GM21381 (cell line): ENCODE measurements around the gene GRAMD1B.

Source experiments
- ATAC-seq: cut with Tn5 transposase; IDR thresholded peaks from one replicate; pipeline ENCODE4 v1.9.1; 2021; ENCODE audit warnings: mild to moderate bottlenecking, moderate library complexity; ENCODE audit not compliant: unreplicated experiment

Gene GRAMD1B

DNA sequence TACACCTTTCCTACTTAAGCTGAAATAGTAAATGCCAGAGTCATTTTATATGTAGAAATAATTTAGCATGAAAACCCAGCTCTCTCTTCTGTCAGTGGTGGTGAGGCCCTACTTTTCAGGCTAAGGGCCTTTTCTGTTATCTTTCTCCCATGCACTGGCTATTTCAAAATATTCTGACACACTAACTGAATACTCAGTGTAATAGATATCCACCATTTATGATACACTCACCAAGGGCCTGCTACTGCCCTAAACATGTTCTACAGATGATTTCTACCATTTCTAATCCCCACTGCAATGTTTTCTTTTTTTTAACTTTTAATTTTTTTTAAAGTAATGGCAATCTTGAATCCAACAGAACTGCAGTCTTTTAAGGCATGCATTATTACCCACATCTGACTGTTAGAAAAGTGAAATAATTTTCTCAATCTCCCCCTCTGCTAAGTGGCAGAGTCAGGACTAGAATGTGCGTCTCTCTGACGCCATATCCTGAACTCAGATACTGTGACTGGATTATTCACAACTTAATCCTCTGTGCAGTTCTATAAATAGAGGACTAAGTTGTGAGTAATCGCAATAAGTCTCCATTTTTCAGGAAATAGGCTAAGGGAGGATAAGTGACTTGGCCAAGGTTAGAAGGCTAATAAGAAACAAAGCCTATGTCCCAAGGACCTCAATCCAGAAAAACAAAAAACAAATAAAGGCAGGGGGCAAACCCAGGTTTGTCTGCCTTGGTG, 44.0 kb downstream of the GRAMD1B start:
- ATAC-seq: no peak

DNA sequence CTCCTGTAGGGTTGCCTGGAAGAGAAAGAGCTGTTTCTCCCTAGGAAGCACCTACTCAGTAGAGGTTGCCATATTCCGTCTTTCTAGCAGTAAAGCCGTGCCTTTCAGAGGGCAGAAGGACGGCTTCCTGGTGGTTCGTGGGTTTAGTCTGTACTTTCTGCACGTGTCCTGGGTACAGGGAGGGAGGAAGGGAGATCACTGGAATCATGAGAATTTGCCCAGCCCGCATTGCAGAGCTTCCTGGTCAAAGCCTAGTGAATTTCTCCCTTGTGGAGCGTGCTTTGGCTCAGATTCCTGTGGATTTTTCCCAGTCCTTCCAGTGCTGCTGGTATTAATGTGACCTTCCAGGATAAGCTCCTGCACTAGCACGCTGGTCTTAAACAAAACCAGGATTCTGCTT, 44.9 kb downstream of the GRAMD1B start:
- ATAC-seq: no peak

DNA sequence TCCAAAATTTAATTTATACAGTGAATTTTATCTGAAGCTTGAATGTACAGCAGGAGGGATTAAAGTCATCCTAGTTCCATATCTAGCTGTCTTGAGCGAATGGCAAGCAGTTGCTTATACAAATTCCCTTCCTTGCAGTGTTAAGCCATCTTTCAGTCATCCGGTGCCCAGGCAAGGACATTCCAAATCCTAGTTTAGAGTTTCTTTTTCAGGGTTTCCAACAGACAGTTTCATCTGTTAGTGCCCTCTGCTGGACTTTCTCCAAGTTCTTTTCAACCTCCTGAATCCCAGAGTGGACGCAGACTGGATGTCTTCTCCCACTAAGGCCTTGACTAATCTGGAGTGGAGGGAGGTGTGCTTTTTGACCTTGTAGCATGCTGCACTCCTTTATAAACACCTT, 45.4 kb downstream of the GRAMD1B start:
- no peak for ATAC-seq

DNA sequence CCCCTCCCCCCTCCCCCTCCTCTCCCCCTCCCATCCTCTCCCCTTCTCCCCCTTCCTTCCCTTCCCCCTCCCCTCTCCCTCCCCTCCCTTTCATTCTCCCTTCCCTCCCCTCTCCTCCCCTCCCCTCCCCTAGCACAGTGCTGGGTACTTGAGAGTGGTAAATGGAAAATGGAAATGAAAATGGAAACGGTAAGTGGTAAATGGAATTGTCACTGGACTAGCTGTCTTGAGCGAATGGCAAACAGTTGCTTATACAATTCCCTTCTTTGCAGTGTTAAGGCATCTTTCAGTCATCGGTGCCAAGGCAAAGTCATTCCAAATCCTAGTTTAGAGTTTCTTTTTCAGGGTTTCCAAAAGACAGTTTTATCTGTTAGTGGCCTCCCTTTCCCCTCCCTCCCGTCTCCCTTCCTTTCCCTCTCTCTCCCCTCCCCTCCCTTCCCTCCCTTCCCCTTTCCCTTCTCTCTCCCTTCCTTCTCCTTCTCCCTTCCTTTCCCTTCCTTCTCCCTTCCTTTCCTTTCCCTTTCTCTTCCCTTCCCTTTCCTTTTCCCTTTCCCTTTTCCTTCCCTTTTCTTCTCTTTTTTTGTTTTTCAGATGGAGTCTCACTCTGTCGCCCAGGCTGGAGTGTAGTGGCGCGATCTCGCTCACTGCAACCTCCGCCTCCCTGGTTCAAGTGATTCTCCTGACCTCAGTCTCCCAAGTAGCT, 47.3 kb downstream of the GRAMD1B start:
- no peak for ATAC-seq

DNA sequence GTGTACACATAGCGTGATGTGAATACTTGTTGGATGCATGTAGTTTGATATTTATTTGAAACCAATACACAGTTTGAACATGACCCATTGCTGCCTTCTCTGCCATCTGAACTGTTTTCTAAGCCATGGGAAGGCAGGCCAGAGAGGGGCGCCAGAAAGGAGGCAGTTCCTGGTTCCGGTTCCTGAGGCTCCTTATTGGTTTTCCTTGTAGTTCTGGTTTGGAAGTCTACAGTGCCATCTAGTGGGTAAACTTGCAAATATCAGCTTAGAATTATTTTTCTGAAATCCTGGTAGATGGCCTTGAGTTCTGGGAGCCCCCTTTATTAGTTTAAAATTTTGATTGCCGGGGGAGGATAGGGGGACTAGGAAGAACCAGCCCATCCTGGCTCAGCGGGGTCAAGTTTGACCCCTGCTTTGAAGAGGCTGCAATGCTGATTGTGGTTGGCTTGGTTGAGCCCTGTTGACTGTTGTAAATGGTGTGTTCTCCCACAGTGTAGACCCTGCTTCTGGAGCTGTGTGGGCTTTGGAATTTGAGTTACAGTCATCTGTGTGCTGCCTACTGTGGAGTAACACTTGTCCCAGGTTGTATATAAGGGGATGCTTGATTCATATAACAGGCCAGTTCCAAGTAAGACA, 48.4 kb downstream of the GRAMD1B start:
- ATAC-seq: no peak

DNA sequence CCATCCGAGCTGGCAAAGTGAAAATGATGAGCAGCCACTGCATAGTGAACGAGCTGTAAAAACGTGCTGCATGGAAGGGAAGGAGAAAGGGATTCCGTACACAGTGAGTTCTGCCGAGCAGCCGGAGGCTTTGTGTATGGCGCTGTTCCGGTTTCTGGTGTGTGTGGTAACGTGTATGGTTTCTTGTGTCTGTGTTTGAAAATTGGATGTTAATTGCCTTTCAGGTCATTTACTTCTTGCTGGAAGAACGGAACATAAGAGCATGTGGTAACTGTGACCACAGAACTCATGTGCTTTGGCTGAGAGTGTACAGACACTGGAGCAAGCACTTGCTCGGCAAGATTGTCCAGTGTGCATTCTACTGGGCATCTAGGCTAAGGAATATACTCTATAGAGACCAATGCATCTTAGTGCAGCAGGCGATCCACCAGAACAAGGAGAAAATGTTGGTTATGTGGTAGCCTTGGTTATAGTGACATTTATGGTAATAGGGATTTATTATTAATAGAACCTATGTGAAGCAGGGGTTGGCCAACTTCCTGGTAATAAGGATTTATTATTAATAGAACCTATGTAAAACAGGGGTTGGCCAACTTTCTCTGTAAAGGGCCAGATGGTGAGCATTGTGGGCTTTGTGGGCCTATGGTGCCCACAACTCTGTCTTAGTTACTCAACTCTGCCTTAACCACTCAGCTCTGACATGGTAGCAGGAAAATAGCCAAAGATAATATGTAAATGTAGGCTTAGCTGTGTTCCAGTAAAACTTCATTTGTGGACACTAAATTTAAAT, 49.2 kb downstream of the GRAMD1B start:
- ATAC-seq: peak; percentile 70

DNA sequence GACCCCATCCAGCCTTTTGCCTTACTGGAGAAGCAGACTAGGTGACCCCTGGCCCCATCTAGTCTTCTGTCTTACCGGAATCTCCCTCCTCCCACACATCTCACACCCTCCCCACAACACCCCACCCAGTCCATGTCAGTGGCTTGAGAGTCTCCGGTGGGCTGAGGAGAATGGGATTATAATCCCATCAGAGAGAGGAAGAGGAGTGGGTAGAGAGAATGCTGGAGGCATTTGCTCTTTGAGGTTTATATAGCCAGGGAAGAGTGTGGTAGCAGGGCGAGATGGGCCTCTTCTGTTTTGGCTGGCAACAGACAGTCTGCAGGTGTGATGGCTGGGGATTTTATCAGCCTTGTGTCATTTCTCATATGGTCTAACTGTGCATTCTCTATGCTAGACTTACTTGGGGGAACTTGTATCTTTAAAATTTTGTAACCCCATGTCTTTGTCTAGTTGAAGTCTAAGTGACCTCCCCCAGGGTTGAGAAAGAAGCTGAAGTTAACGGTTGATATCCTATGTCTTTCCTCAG, 50.3 kb downstream of the GRAMD1B start:
- no peak for ATAC-seq

DNA sequence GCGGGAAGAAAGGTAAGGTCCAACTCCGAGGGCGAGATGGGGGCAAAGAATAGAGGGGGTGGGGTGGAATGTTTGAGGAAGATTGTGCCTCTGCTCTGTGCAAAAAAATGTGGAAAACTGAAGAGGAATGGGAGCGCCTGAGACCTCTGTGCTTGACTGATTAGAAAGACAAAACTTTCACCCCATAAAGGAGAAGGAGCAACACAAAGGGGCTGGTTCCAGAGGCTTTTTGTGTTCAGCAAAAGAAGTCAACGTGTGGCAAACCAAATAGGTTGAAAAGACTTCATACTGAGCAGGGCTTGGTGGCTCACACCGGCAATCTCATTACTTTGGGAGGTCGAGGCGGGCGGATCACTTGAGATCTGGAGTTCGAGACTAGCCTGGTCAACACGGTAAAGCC, 50.8 kb downstream of the GRAMD1B start:
- ATAC-seq: no peak

DNA sequence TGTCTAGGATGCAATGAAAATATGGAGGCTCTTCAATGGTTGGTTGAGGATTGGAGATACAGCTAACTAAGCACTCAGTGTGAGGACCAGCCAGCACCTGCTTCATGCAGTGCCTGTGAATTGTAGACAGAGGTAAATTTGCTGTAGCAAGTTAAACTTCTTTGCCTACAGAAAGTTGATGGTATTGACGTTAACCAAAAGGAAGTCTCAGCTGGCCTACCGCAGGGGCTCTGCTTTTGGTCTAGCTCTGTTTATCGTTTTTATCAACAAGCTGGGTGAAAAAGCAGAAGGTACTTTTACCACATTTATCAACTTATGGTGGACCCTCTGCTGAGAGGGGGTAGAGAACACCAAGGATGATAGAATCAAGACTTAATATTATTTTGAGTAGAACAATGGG, 51.6 kb downstream of the GRAMD1B start:
- ATAC-seq: no peak

DNA sequence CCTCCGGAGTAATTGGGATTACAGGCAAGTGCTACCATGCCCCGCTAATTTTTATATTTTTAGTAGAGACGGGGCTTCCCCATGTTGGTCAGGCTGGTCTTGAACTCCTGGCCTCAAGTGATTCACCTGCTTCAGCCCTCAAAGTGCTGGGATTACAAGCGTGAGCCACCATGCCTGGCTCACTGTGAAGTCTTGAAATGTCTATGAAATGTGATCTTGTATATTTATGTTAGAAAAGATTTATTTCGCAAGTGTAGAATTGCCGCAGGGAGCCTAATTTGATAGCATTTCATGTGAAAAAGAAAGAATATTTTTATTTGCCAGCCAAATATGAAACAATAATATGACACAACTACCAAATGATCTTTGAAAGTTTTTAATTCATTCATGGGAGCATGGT, 52.1 kb downstream of the GRAMD1B start:
- no peak for ATAC-seq

DNA sequence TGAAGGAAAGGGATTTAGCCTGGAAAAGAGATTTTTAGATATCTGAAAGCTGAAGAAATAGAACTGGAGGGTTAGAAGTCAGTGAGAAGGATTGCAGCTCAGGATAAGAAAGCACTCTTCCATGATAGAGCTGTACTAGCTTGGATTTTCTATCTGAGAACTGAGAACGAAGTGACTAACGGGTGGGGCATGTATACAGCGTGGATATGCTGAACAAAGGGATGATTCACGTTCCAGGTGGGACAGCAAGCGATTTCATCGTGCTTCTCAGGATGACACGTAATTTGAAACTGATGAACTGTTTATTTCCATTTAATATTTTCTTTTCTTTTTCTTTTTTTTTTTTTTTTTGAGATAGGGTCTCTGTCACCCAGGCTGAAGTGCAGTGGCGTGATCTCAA, 53.0 kb downstream of the GRAMD1B start:
- ATAC-seq: no peak

DNA sequence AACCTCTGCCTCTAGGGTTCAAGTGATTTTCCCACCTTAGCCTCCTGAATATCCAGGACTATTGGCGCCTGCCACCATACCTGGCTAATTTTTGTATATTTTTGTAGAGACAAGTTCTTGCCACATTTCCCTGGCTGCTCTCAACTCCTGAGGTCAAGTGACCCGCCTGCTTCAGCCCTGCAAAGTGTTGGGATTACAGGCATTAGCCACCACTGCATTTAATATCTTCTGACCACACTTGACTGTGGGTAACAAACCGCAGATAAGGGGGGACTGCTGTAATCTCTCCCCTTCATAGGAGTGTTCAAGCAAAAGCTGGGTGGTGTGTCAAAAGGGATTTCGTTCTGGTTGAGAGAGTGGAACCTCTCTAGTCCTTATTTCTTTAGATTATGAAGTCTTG, 53.4 kb downstream of the GRAMD1B start:
- ATAC-seq: no peak

DNA sequence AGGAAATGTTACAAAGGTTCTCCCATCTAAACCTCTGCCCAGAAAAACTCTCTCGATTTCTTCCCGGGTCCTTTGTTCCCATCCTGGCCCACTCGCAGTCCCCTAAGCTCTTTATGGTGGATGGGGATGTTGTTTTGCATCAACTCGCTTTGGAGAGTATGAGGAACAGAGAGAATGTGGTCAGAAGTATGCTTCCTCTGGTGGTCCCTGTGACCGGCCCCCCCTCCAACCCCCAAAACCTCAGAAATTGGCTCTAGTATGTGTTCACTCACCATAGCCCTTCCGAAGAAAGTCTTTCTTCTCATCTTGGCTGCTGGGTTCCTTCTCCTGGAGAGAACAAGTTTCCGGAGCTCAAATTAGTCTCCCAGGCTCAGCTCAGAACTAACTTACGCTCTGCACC, 54.4 kb downstream of the GRAMD1B start:
- ATAC-seq: no peak

DNA sequence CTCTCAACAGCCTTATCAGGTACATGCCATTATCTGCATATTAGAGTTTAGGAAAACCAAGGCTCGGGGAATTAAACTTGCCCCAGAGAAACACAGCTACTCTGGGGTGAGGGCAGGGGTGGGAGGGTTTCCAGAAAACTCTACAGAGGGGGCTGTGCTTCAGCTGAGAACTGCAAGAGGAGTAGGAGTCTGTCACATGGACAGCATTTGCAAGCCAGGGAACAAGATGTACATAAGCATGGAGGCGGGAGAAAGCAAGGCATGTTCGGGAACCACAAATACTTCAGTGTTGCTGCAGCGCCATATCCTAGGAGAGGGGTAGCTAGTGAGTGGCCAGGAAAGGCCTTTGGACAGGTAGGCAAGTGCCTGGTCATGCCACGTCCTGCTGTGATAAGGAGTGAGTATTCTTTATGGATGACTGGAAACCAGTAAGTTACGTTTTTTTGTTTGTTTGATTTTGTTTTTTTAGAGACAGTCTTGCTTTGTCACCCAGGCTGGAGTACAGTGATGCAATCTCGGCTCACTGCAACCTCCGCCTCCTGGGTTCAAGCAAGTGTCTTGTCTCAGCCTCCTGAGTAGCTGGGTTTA, 57.2 kb downstream of the GRAMD1B start:
- ATAC-seq: no peak

DNA sequence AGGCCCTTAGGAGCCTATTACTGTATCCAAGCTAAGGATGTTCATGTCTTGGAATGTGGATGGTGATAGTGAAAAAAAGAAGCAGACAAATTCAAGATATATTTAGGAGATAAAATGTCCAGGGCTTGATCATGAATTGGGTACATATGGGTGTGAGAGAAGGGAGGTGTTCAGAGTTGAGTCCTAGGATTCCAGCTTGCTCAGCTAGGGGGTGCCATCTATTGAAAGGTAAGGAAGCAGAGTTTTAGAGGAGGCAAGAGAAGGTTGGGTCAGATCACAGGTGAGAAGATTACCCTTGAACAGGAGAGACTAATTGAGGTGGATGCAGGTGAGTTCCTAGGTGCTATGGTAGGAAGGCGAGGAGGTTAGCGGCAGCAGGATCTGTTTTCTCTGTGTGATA, 60.5 kb downstream of the GRAMD1B start:
- ATAC-seq: no peak

DNA sequence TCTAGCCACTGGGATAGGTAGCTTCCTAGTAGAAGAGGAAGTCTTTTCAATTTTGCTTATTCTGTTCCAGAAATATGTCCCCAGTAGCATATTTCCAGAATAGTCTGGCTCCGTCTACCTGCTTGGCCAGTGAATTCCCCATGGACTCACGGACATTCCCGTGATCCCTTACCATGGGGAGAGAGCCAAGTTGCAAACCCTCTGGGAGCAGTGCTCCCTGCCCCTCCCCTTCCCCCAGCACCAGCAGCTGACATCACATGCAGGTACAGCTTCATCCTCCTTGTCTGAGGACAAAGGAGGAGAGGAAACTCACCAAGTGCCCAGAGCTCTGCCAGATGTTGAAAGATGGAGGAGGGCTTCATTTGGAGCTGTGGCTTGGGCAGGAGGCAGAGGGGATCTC, 61.2 kb downstream of the GRAMD1B start:
- no peak for ATAC-seq

DNA sequence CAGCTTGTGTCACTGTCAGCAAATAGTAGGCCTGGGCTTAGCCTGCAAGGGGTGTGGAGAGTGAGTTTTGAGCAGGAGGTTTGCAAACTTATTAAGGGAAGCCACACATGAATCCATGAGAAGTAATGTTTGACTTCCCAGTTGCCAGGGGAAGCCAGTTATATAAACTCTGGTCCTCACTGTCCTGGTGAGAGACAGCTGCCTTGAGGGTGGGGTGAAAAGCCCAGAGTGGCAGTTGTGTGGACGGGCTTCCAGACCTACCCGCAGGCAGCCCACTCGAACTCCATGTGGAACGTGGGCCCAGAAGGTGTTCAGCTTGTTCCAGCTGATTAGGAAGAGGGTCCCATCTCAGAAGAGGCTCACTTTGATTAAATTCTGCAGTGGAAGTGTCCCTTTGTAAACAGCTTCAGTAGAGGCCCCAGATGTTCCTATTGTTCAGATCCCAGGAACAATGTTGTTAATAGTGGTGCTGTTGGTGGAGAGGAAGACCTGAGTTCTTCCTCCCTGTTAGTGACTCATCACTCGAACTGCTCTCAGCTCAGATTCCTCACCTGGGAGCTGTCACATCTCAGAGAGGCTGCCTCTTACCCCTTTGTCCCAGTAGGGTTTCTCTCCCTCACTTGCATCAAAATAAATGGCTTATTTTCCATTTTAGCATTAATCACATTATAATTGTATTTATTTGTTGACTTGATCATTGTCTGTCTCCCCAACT, 63.4 kb downstream of the GRAMD1B start:
- no peak for ATAC-seq

DNA sequence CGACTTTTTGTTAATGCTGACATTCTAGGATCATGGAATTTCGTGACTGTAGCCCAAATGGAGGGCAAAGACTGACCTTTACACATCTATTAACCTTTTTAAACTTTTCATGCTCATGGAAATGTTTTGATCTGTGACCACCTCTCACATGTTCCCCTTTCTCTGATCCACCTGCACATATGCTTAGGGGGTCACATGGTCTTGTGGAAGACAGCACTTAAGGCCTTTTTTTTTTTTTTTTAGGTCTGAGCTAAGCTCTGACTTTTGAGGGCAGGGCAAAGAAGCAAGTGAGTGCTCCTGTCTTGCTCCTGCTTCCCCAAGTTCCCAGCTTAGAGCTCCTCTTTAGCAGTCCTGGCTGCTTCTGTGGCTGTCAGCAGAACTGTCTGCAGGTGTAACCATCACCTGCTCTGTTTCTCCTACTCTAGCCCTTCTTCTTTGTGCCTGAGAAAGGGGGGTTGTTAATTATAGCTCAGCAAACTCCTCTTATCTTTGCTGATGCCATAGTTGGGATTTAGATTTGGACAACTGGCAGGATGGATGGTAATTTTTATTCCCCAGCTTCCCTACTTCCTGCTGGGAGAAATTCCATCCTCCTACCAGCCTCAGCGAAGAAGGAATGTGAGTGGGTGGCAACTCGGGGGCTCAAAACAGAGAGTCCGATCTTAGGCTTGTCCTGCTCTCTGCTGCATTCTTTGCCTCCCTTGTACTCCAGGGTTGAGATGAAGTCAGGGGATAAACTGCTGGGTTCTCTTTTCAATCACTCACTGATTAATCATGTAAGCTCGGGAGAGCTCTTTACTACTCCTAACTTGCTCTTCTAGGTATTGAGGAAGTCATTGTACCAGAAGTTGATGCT, 64.4 kb downstream of the GRAMD1B start:
- ATAC-seq: no peak

DNA sequence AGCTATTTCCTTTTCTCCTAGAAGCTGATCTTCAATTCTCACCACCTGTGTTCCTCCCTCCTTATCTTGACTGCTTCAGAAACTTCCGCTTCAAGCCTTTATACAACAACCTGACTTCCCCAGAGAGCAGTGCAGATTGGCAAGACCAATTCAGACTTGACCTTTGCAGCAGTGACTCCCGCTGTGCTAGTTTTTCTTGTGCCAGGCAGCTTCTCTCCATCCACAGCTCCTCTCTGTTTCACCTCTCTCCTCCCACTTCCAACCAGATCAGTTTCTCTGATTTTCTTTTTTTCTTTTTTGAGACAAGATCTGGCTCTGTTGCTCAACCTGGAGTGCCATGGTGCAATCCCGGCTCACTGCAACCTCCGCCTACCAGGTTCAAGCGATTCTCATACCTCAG, 74.3 kb downstream of the GRAMD1B start:
- no peak for ATAC-seq
